Neural crest cell (in vitro differentiated cells): Measurements from ENCODE around the gene COMT. TPM values are rescaled to one million over a fixed set of nuclear protein-coding genes. Genes with fewer than 3 reads are reported as not detected.

Source experiments
- DNase-seq: peaks from one replicate; pipeline ENCODE4 v3.0.0; 2021; ENCODE audit warnings: low read depth, mixed read lengths, low spot score
- H3K27ac Mint-ChIP-seq: one replicate; pipeline ENCODE4 v1.8.0; 2021; ENCODE audit warnings: mild to moderate bottlenecking, mixed read lengths; ENCODE audit not compliant: unreplicated experiment
- H3K27me3 Mint-ChIP-seq: 2 replicates; pipeline ENCODE4 v1.8.0; 2021; ENCODE audit warnings: low read depth, mild to moderate bottlenecking, mixed read lengths
- H3K36me3 Mint-ChIP-seq: 2 replicates; pipeline ENCODE4 v1.8.0; 2021; ENCODE audit warnings: low read depth, mild to moderate bottlenecking, mixed read lengths
- H3K4me1 Mint-ChIP-seq: 2 replicates; pipeline ENCODE4 v1.8.0; 2021; ENCODE audit warnings: mixed read lengths
- H3K4me3 Mint-ChIP-seq: one replicate; pipeline ENCODE4 v1.8.0; 2021; ENCODE audit warnings: mild to moderate bottlenecking, mixed read lengths
- H3K9me3 Mint-ChIP-seq: 2 replicates; pipeline ENCODE4 v1.8.0; 2021; ENCODE audit warnings: mixed read lengths
- total RNA-seq: library from RNA; stranded (reverse); gene quantifications from 2 replicates; pipeline ENCODE4 v1.2.1, GENCODE V29; 2021
- TF ChIP-seq, protein P1 (sequence below): fragments of 200-600 bp; sonication (generic); conservative IDR thresholded peaks from 2 replicates; pipeline ENCODE4 v1.5.0; 2021; ENCODE audit warnings: antibody characterized with exemption, mild to moderate bottlenecking

The COMT gene
- total RNA-seq, 1 donor from 2014 or later: 86.4 TPM

DNA sequence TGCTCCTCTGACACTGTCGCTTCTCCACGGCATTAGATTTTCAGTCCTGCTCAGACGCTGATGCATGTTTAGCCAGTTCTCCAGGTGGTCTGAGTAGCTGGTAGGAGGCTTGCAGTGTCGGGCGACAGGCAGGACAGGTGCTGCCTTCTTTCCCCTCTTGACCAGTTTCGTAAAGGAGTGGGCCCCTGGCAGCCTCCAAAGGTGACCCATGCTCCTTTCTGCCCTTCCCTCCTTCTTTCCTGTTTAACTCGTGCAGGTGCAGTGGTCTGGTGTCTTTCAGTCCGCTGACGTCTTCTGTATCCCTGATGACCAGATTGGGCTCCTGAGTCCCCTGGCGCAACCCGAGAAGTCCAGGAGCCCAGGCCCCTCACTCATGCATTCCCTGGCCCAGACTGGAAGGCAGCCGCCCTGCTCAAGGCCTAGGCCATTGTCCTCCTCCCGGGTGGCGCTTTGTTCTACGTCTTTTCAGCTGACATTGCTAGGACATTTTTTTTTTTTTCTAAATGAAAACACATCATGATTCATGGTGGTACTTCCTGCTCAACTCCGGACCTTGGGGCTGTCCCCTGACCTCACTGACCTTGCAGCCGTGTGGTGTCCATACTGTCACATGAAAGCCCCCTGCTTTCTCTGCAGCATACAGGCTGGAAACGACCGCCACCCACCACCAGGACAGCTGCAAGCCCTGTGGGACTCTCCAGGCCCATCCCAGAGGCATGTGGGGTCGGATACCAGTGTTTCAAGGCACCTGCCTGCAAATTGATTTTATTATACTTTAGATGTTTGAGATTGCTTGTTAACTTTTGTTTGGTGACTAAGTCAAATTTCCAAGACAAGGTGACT is 25.6 kb downstream of the COMT start:
- Mint-ChIP-seq H3K4me1 (peaks cover 35% of the 10 kb centered on the region), H3K36me3 (peaks cover 9% of the 10 kb centered on the region), H3K4me3 (peak overlapping the region; percentile 78), H3K9me3 (no peaks in the 10 kb centered on the region), H3K27me3 (no peaks in the 10 kb centered on the region), H3K27ac (peak overlapping the region; percentile 79)
- TF ChIP-seq, protein P1, sequence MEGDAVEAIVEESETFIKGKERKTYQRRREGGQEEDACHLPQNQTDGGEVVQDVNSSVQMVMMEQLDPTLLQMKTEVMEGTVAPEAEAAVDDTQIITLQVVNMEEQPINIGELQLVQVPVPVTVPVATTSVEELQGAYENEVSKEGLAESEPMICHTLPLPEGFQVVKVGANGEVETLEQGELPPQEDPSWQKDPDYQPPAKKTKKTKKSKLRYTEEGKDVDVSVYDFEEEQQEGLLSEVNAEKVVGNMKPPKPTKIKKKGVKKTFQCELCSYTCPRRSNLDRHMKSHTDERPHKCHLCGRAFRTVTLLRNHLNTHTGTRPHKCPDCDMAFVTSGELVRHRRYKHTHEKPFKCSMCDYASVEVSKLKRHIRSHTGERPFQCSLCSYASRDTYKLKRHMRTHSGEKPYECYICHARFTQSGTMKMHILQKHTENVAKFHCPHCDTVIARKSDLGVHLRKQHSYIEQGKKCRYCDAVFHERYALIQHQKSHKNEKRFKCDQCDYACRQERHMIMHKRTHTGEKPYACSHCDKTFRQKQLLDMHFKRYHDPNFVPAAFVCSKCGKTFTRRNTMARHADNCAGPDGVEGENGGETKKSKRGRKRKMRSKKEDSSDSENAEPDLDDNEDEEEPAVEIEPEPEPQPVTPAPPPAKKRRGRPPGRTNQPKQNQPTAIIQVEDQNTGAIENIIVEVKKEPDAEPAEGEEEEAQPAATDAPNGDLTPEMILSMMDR: no peak
- no peak for DNase-seq

DNA sequence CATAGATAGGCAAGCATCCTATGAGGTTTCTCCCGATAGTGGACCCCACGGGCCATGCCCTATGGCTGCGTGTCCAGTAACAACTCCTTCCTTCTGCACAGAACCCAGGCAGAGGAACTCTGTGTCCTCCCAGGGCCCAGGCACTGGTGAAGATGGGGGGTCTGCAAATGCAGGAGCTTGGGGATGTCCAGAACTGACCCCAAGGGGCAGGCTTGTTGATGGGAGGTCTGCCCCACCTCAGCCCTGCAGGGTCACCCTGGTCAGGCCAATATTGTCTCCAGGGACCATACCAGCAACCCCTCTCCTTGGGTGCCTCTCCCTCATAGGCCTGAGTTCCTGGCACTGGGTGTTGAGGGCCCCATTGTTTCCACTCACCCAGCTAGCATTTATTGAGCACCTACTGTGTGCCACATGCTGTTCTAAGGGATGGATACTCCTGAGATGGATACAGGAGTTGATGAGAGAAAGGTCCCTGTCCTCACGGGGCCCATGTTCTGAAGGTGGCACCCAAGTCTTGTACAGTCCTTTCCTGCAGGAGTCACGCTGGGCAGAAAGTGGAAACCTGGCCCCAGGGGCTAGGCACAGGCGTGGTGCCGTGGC is 26.4 kb downstream of the COMT start:
- H3K36me3 Mint-ChIP-seq: peaks cover 9% of the 10 kb centered on the region
- H3K27ac Mint-ChIP-seq: no peak overlapping the region
- no peaks in the 10 kb centered on the region for H3K9me3 Mint-ChIP-seq
- DNase-seq: no peak
- peak overlapping the region; percentile 78 for H3K4me3 Mint-ChIP-seq
- TF ChIP-seq, protein P1: no peak
- no peaks in the 10 kb centered on the region for H3K27me3 Mint-ChIP-seq
- peaks cover 30% of the 10 kb centered on the region for H3K4me1 Mint-ChIP-seq

DNA sequence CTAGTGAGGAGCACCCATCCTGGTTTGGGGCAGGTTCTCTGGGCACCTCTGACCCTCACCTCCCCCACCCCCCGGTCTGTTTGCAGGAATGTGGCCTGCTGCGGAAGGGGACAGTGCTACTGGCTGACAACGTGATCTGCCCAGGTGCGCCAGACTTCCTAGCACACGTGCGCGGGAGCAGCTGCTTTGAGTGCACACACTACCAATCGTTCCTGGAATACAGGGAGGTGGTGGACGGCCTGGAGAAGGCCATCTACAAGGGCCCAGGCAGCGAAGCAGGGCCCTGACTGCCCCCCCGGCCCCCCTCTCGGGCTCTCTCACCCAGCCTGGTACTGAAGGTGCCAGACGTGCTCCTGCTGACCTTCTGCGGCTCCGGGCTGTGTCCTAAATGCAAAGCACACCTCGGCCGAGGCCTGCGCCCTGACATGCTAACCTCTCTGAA is 26.9 kb downstream of the COMT start:
- H3K27me3 Mint-ChIP-seq: no peaks in the 10 kb centered on the region
- TF ChIP-seq, protein P1: no peak
- no peak for DNase-seq
- peaks cover 30% of the 10 kb centered on the region for H3K4me1 Mint-ChIP-seq
- H3K27ac Mint-ChIP-seq: no peak overlapping the region
- H3K9me3 Mint-ChIP-seq: no peaks in the 10 kb centered on the region
- H3K36me3 Mint-ChIP-seq: peaks cover 9% of the 10 kb centered on the region
- H3K4me3 Mint-ChIP-seq: no peak overlapping the region

DNA sequence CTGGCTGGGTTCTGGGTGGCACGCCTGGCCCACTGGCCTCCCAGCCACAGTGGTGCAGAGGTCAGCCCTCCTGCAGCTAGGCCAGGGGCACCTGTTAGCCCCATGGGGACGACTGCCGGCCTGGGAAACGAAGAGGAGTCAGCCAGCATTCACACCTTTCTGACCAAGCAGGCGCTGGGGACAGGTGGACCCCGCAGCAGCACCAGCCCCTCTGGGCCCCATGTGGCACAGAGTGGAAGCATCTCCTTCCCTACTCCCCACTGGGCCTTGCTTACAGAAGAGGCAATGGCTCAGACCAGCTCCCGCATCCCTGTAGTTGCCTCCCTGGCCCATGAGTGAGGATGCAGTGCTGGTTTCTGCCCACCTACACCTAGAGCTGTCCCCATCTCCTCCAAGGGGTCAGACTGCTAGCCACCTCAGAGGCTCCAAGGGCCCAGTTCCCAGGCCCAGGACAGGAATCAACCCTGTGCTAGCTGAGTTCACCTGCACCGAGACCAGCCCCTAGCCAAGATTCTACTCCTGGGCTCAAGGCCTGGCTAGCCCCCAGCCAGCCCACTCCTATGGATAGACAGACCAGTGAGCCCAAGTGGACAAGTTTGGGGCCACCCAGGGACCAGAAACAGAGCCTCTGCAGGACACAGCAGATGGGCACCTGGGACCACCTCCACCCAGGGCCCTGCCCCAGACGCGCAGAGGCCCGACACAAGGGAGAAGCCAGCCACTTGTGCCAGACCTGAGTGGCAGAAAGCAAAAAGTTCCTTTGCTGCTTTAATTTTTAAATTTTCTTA is 27.8 kb downstream of the COMT start:
- H3K9me3 Mint-ChIP-seq: no peaks in the 10 kb centered on the region
- H3K27me3 Mint-ChIP-seq: peaks cover 2% of the 10 kb centered on the region
- peaks cover 33% of the 10 kb centered on the region for H3K4me1 Mint-ChIP-seq
- TF ChIP-seq, protein P1: no peak
- no peak for DNase-seq
- peak overlapping the region; percentile 43 for H3K27ac Mint-ChIP-seq
- H3K4me3 Mint-ChIP-seq: no peak overlapping the region
- peaks cover 11% of the 10 kb centered on the region for H3K36me3 Mint-ChIP-seq

DNA sequence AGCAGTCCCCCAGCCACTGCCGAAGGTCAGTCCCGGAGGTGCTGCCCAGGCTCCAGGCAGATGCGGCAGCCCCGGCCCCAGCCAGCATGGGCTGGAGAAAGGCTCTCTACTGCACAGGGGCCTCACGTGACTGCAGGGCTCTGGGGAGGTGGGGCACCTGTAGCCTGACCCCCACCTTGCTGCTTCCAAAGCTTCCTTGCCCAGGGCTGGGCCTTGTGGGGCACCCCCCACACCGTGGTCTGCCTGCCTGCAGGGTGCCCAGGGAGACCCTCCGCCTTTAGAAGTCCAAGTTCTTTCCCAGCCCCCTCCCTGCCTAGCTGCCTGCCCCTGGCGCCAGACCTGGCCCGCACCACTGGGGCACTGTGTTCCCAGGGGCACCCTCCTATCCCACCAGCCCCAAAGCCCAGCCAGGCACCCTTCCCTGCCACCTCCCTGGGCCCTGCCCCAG is 28.5 kb downstream of the COMT start:
- peaks cover 12% of the 10 kb centered on the region for H3K36me3 Mint-ChIP-seq
- no peak overlapping the region for H3K27ac Mint-ChIP-seq
- H3K4me1 Mint-ChIP-seq: peaks cover 40% of the 10 kb centered on the region
- no peak for DNase-seq
- no peak overlapping the region for H3K4me3 Mint-ChIP-seq
- TF ChIP-seq, protein P1: no peak
- H3K27me3 Mint-ChIP-seq: peaks cover 8% of the 10 kb centered on the region
- H3K9me3 Mint-ChIP-seq: no peaks in the 10 kb centered on the region
